Hepatocyte (in vitro differentiated cells): ENCODE data around the gene APBB1IP.

Experiments
- EZH2 ChIP-seq: fragments of 200-600 bp; sonication (generic); IDR thresholded peaks from 2 replicates; pipeline ENCODE4 v1.6.1; 2016; ENCODE audit warnings: antibody characterized with exemption, mild to moderate bottlenecking, borderline replicate concordance
- EZH2phosphoT487 ChIP-seq: fragments of 200-600 bp; sonication (generic); IDR thresholded peaks from one replicate; pipeline ENCODE4 v1.6.1; 2018; ENCODE audit warnings: antibody characterized with exemption, mild to moderate bottlenecking, low read depth, moderate library complexity; ENCODE audit not compliant: unreplicated experiment, severe bottlenecking
- TF ChIP-seq, protein P1 (sequence below): fragments of 200-600 bp; sonication (generic); IDR thresholded peaks from 2 replicates; pipeline ENCODE4 v1.5.1; 2016; ENCODE audit warnings: antibody characterized with exemption, mild to moderate bottlenecking; ENCODE audit not compliant: poor library complexity

- TF ChIP-seq, protein P1, sequence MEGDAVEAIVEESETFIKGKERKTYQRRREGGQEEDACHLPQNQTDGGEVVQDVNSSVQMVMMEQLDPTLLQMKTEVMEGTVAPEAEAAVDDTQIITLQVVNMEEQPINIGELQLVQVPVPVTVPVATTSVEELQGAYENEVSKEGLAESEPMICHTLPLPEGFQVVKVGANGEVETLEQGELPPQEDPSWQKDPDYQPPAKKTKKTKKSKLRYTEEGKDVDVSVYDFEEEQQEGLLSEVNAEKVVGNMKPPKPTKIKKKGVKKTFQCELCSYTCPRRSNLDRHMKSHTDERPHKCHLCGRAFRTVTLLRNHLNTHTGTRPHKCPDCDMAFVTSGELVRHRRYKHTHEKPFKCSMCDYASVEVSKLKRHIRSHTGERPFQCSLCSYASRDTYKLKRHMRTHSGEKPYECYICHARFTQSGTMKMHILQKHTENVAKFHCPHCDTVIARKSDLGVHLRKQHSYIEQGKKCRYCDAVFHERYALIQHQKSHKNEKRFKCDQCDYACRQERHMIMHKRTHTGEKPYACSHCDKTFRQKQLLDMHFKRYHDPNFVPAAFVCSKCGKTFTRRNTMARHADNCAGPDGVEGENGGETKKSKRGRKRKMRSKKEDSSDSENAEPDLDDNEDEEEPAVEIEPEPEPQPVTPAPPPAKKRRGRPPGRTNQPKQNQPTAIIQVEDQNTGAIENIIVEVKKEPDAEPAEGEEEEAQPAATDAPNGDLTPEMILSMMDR = no peak
- no peak for TF ChIP-seq EZH2phosphoT487
- no peak for TF ChIP-seq EZH2
Observed at GRCh38 chr10:26494018-26494417, 55.9 kb downstream of the APBB1IP start.
